GM23338 (cell line): ENCODE data around the gene WDR47. TPM values are rescaled to one million over a fixed set of nuclear protein-coding genes. Genes with fewer than 3 reads are reported as not detected.
"Not testable (repeated sequence)": the region's sequence is repeated elsewhere in the genome, so short reads cannot be mapped to it uniquely, and the experiment has no call there.

ENCODE experiments used
- ATAC-seq: fragments of 200-7000 bp; cut with Tn5 transposase; 3 replicates; pipeline ENCODE4 v1.9.1; 2020
- DNase-seq: peaks from one replicate; pipeline ENCODE4 v3.0.0-alpha.2; 2015; ENCODE audit warnings: low spot score
- H2AFZ ChIP-seq: fragments of 200-600 bp; sonication (generic); 2 replicates; pipeline ENCODE4 v1.8.0; 2016; ENCODE audit warnings: antibody characterized with exemption, mild to moderate bottlenecking, moderate library complexity
- H3F3A ChIP-seq: fragments of 200-600 bp; sonication (generic); replicated peaks from 2 replicates; pipeline ENCODE4 v1.8.0; 2017; ENCODE audit warnings: antibody characterized with exemption, mixed run types, low read depth
- H3K27ac ChIP-seq: fragments of 200-600 bp; sonication (generic); 2 replicates; pipeline ENCODE4 v1.6.1; 2016; ENCODE audit warnings: low read depth
- H3K27me3 ChIP-seq: fragments of 200-600 bp; sonication (generic); 2 replicates; pipeline ENCODE4 v1.8.0; 2016; ENCODE audit warnings: mild to moderate bottlenecking, mixed run types, moderate library complexity; ENCODE audit not compliant: insufficient read depth
- H3K36me3 ChIP-seq: fragments of 200-600 bp; sonication (generic); 2 replicates; pipeline ENCODE4 v1.8.0; 2016; ENCODE audit warnings: mild to moderate bottlenecking; ENCODE audit not compliant: insufficient read depth
- H3K4me1 ChIP-seq: fragments of 200-600 bp; sonication (generic); 2 replicates; pipeline ENCODE4 v1.8.0; 2016; ENCODE audit warnings: mild to moderate bottlenecking, moderate library complexity; ENCODE audit not compliant: insufficient read depth
- H3K4me2 ChIP-seq: fragments of 200-600 bp; sonication (generic); 2 replicates; pipeline ENCODE4 v1.7.1; 2017; ENCODE audit warnings: mixed run types
- H3K4me3 ChIP-seq: fragments of 200-600 bp; sonication (generic); 2 replicates; pipeline ENCODE4 v1.6.1; 2016; ENCODE audit warnings: mixed run types
- H3K79me2 ChIP-seq: fragments of 200-600 bp; sonication (generic); replicated peaks from 2 replicates; pipeline ENCODE4 v1.8.0; 2017; ENCODE audit warnings: mild to moderate bottlenecking; ENCODE audit not compliant: insufficient read depth
- H3K9me2 ChIP-seq: fragments of 200-600 bp; sonication (generic); 2 replicates; pipeline ENCODE4 v1.8.0; 2017; ENCODE audit not compliant: insufficient read depth
- H4K20me1 ChIP-seq: fragments of 200-600 bp; sonication (generic); replicated peaks from 2 replicates; pipeline ENCODE4 v1.8.0; 2017; ENCODE audit warnings: mild to moderate bottlenecking; ENCODE audit not compliant: insufficient read depth
- H3K27ac Mint-ChIP-seq: 2 replicates; pipeline ENCODE4 v1.8.0; 2020; ENCODE audit warnings: inconsistent platforms, mild to moderate bottlenecking, moderate library complexity, mixed read lengths
- H3K27me3 Mint-ChIP-seq: 3 replicates; pipeline ENCODE4 v1.8.0; 2022; ENCODE audit warnings: low read depth, mild to moderate bottlenecking, moderate library complexity, mixed read lengths, inconsistent platforms; ENCODE audit not compliant: insufficient read depth, poor library complexity
- H3K36me3 Mint-ChIP-seq: 3 replicates; pipeline ENCODE4 v1.8.0; 2021; ENCODE audit warnings: low read depth, mild to moderate bottlenecking, inconsistent platforms, moderate library complexity, mixed read lengths
- H3K4me1 Mint-ChIP-seq: 3 replicates; pipeline ENCODE4 v1.8.0; 2020; ENCODE audit warnings: mild to moderate bottlenecking, inconsistent platforms, mixed read lengths
- H3K4me3 Mint-ChIP-seq: 3 replicates; pipeline ENCODE4 v1.8.0; 2021; ENCODE audit warnings: moderate library complexity, mild to moderate bottlenecking, inconsistent platforms, mixed read lengths
- H3K9me3 Mint-ChIP-seq: 3 replicates; pipeline ENCODE4 v1.8.0; 2020; ENCODE audit warnings: moderate library complexity, mild to moderate bottlenecking, inconsistent platforms, mixed read lengths
- EZH2phosphoT487 ChIP-seq: fragments of 200-600 bp; sonication (generic); IDR thresholded peaks from one replicate; pipeline ENCODE4 v1.8.1; 2018; ENCODE audit warnings: antibody characterized with exemption; ENCODE audit not compliant: unreplicated experiment
- NANOG ChIP-seq: IDR thresholded peaks from 2 replicates; pipeline ENCODE4 v1.6.1; 2016; ENCODE audit warnings: antibody characterized with exemption, borderline replicate concordance
- POLR2AphosphoS5 ChIP-seq: IDR thresholded peaks from 2 replicates; pipeline ENCODE4 v1.6.1; 2016; ENCODE audit warnings: antibody characterized with exemption, low read depth
- REST ChIP-seq: IDR thresholded peaks from one replicate; pipeline ENCODE4 v1.6.1; 2018; ENCODE audit warnings: antibody characterized with exemption; ENCODE audit not compliant: unreplicated experiment
- STAT1 ChIP-seq: IDR thresholded peaks from one replicate; pipeline ENCODE4 v1.6.1; 2016; ENCODE audit warnings: antibody characterized with exemption; ENCODE audit not compliant: unreplicated experiment
- ZNF114 ChIP-seq: fragments of 250-450 bp; sonication (Bioruptor Pico); IDR thresholded peaks from 2 replicates; pipeline ENCODE4 v1.5.0; 2020; ENCODE audit warnings: mild to moderate bottlenecking, moderate library complexity
- ZNF462 ChIP-seq: fragments of 250-450 bp; sonication (Bioruptor Pico); IDR thresholded peaks from 2 replicates; pipeline ENCODE4 v1.5.0; 2020; ENCODE audit warnings: mild to moderate bottlenecking, moderate library complexity
- polyA plus RNA-seq: library from polyadenylated mRNA; unstranded; fragments of >200 nt; fragmentation: Nextera tagmentation; extraction: Ambion mirVana; gene quantifications from 2 replicates; pipeline ENCODE4 v1.2.1, GENCODE V29; 2016
- total RNA-seq: library from RNA; depleted of rRNA; stranded (reverse); fragments of >200 nt; shearing (Covaris generic); gene quantifications from 2 replicates; pipeline ENCODE4 v1.2.3, GENCODE V29; 2014

WDR47 gene
- total and polyA plus RNA-seq, 2 experiments from 2014 or later, result 3.9 to 5.2 TPM

GRCh38 chr1:109059026-109059425 lies 17.1 kb upstream of the WDR47 start (continued):
- TF ChIP-seq ZNF462 (CRISPR knock-in tag), result no peak

GRCh38 chr1:109056064-109056463 lies 14.2 kb upstream of the WDR47 start:
- Histone ChIP-seq H3K27ac (no peak overlapping the region), H3F3A (no peaks in the 10 kb centered on the region), H3K4me3 (no peak overlapping the region), H3K36me3 (no peaks in the 10 kb centered on the region), H2AFZ (no peak overlapping the region), H3K4me2 (no peak overlapping the region), H3K9me2 (no peaks in the 10 kb centered on the region), H3K79me2 (no peaks in the 10 kb centered on the region), H3K27me3 (no peaks in the 10 kb centered on the region), H3K4me1 (no peaks in the 10 kb centered on the region), H4K20me1 (no peaks in the 10 kb centered on the region)
- H3K4me1 Mint-ChIP-seq, result no peaks in the 10 kb centered on the region
- H3K9me3 Mint-ChIP-seq, result peaks cover 5% of the 10 kb centered on the region; the same call in 2 of the 3 replicates
- no peak for TF ChIP-seq ZNF114 (CRISPR knock-in tag)
- no peak for TF ChIP-seq STAT1
- no peak for TF ChIP-seq NANOG
- TF ChIP-seq POLR2AphosphoS5, result no peak
- TF ChIP-seq REST, result no peak
- no peak for TF ChIP-seq EZH2phosphoT487
- ATAC-seq, result no peak
- peaks cover 8% of the 10 kb centered on the region for H3K27me3 Mint-ChIP-seq
- H3K36me3 Mint-ChIP-seq, result no peaks in the 10 kb centered on the region
- H3K4me3 Mint-ChIP-seq, result no peak overlapping the region
- no peak overlapping the region for H3K27ac Mint-ChIP-seq
- no peak for DNase-seq

GRCh38 chr1:109052145-109052544 lies 10.2 kb upstream of the WDR47 start:
- not testable (repeated sequence) for H3K79me2 ChIP-seq, DNase-seq, H3K27me3 ChIP-seq, H3K36me3 Mint-ChIP-seq, H3K27ac ChIP-seq, H3F3A ChIP-seq, H3K36me3 ChIP-seq, H3K9me2 ChIP-seq, H3K4me2 ChIP-seq, ATAC-seq, H3K4me3 Mint-ChIP-seq, H3K4me1 ChIP-seq, H3K27ac Mint-ChIP-seq, H4K20me1 ChIP-seq, H3K4me3 ChIP-seq, H3K9me3 Mint-ChIP-seq, H2AFZ ChIP-seq, H3K27me3 Mint-ChIP-seq, H3K4me1 Mint-ChIP-seq
